Heart left ventricle (tissue), 16 donors: Measurements from ENCODE around the gene WNT5A. TPM values are rescaled to one million over a fixed set of nuclear protein-coding genes. Genes with fewer than 3 reads are reported as not detected.

Experiments
- ATAC-seq, 4 donors: fragments of 200-7000 bp; cut with Tn5 transposase; one replicate each; pipeline ENCODE4 v1.9.1; 2020 to 2022; ENCODE audit warnings: moderate library complexity in 4 of 4, mild to moderate bottlenecking in 3 of 4, moderate number of reproducible peaks in 1 of 4
- DNase-seq, 5 donors: peaks; one replicate each; pipeline ENCODE4 v3.0.0-alpha.2; 2020
- H3K27ac ChIP-seq, 12 donors: fragments of 200-600 bp; sonication (generic) in 4 of 12; one replicate each; pipeline versions ENCODE4 v1.5.0 to v1.8.0; 2016 to 2022; ENCODE audit warnings: mild to moderate bottlenecking in 2 of 12
- H3K27me3 ChIP-seq, 9 donors: fragments of 200-600 bp; sonication (generic) in 2 of 9; one replicate each; pipeline versions ENCODE4 v1.5.1 to v1.8.0; 2016 to 2022; ENCODE audit warnings: mild to moderate bottlenecking in 3 of 9
- H3K36me3 ChIP-seq, 9 donors: fragments of 200-600 bp; sonication (generic) in 2 of 9; one replicate each; pipeline versions ENCODE4 v1.5.0 to v1.8.0; 2018 to 2022; ENCODE audit warnings: mild to moderate bottlenecking in 2 of 9
- H3K4me1 ChIP-seq, 12 donors: fragments of 200-600 bp; sonication (generic) in 4 of 12; one replicate each; pipeline versions ENCODE4 v1.5.0 to v1.8.0; 2016 to 2022; ENCODE audit warnings: mild to moderate bottlenecking in 3 of 12
- H3K4me3 ChIP-seq, 12 donors: fragments of 200-600 bp; sonication (generic) in 4 of 12; one replicate each; pipeline versions ENCODE4 v1.5.0 to v1.8.0; 2017 to 2022; ENCODE audit warnings: mild to moderate bottlenecking in 9 of 12, moderate library complexity in 4 of 12
- H3K9me3 ChIP-seq, 12 donors: fragments of 200-600 bp; sonication (generic) in 4 of 12; one replicate each; pipeline versions ENCODE4 v1.5.0 to v1.8.0; 2016 to 2022; ENCODE audit warnings: mild to moderate bottlenecking in 1 of 12
- CTCF ChIP-seq, 12 donors: fragments of 200-600 bp; sonication (generic) in 4 of 12; IDR thresholded peaks; one replicate each; pipeline versions ENCODE4 v1.5.0 to v1.8.0; 2018 to 2022; ENCODE audit warnings: antibody characterized with exemption in 12 of 12, mild to moderate bottlenecking in 5 of 12
- POLR2A ChIP-seq, 2 donors: fragments of 450-650 bp; IDR thresholded peaks; one replicate each; pipeline ENCODE4 v1.6.1; 2017; ENCODE audit warnings: antibody characterized with exemption in 2 of 2, mild to moderate bottlenecking in 2 of 2, moderate library complexity in 2 of 2
- WGBS, 4 donors: extraction: QIAGEN DNeasy Blood & Tissue Kit in 2 of 4; methylation state at CpG; one replicate each; pipeline versions ENCODE4 v1.1.5 to v1.1.7; 2013 to 2018; 5-methylcytosine and 5-hydroxymethylcytosine counted together
- intact Hi-C, 10 donors: fragments of 100-400 bp; cut with DNase I; formaldehyde crosslinking; loops; one replicate each; pipeline versions ENCODE4 v1.11.1 to v1.14.2; 2022
- polyA plus RNA-seq, 2 donors: library from polyadenylated mRNA; stranded (reverse); fragments of 200-250 nt; gene quantifications; one replicate each; pipeline ENCODE4 v1.2.3, GENCODE V29; 2013
- total RNA-seq, 9 donors: library from RNA; depleted of rRNA in 2 of 9; stranded (reverse); fragments of >200 nt in 2 of 9; fragmentation: NEBNext Ultra II Directional in 3 of 9; extraction: Animal tissue kit (Norgen Biotek cat#: 25700) in 3 of 9; gene quantifications; one replicate each; pipeline versions ENCODE4 v1.1.0 to v1.2.4, GENCODE V29; 2016 to 2023
- donor health status: ischemic (EF 13 %, LVEDD 7.1; RV severe dilation, severe dysfunction).
- donor health status: healthy with polysubstance abuse.
- donor health status: DM: no; HTN: yes; CAD: no.
- donor health status: DM: no; HTN: no; CAD: no.
- donor health status: ischemic (EF 25% LVEDD 6.9; RV normal size, moderate dysfunction).
- donor health status: ischemic (EF 25% LVEDD 5.7; RV mildly dilated, moderate dysfunction).
- donor health status: healthy.
- donor health status: DM: yes; HTN: yes; CAD: no.
- donor health status: ischemic (EF 35%, LVEDD 5.7; RV mildly dilated, moderate dysfunction).
- donor health status: nonischemic (EF 11% LVEDD 7.7; RV severe dilation, severe dysfunction).
- donor health status: DM: yes; HTN: yes; CAD: no.
- donor health status: PGD.
- donor health status: ischemic (EF 29% LVEDD 5.4; RV normal size, mild dysfunction).
- donor health status: nonischemic (EF 23%, LVEDD 6.1; RV moderate dilation, normal function).

The WNT5A gene
- total and polyA plus RNA-seq, 11 donors, result 0.35 to 7.4 (median 3.2) TPM

GRCh38 chr3:55431041-55431440 lies 56.1 kb downstream of the WNT5A start:
- peaks cover 0 to 9% (median 0%) of the 10 kb centered on the region in 9 donors for H3K27me3 ChIP-seq
- no peaks in the 10 kb centered on the region for H3K36me3 ChIP-seq
- H3K4me3 ChIP-seq, result no peak overlapping the region
- no peaks in the 10 kb centered on the region for H3K4me1 ChIP-seq
- DNase-seq (no peak), ATAC-seq (no peak)
- intact Hi-C loops, result no loop called here
- 76 to 84% (median 80%) methylated on average over 6 of the region's 6 CpGs for WGBS, 4 donors
- TF ChIP-seq POLR2A (IDR thresholded peaks at IDR 0.05), result no peak
- no peak for TF ChIP-seq CTCF (IDR thresholded peaks at IDR 0.05)
- H3K27ac ChIP-seq, result no peak overlapping the region
- H3K9me3 ChIP-seq, result no peaks in the 10 kb centered on the region

- ATAC-seq (no peak), DNase-seq (no peak)
- H3K27me3 ChIP-seq, result peaks cover 0 to 9% (median 0%) of the 10 kb centered on the region in 9 donors
- intact Hi-C loops, result no loop called here
- TF ChIP-seq POLR2A (IDR thresholded peaks at IDR 0.05) (no peak), CTCF (IDR thresholded peaks at IDR 0.05) (no peak)
- H3K4me3 ChIP-seq, result no peak overlapping the region
- H3K27ac ChIP-seq, result no peak overlapping the region
- no peaks in the 10 kb centered on the region for H3K36me3 ChIP-seq
- WGBS, 4 donors, result 57 to 76% (median 59%) methylated on average over 5 of the region's 5 CpGs
- H3K9me3 ChIP-seq, result peaks cover 0 to 6% (median 0%) of the 10 kb centered on the region in 12 donors
- H3K4me1 ChIP-seq, result no peaks in the 10 kb centered on the region
These were observed 59.4 kb downstream of the WNT5A start for GRCh38 chr3:55427739-55428138.

- DNase-seq (no peak), ATAC-seq (no peak)
- intact Hi-C loops, result no loop called here
- Histone ChIP-seq H3K27me3 (peaks cover 0 to 6% (median 0%) of the 10 kb centered on the region in 9 donors), H3K36me3 (no peaks in the 10 kb centered on the region), H3K4me3 (no peak overlapping the region), H3K27ac (no peak overlapping the region), H3K4me1 (no peaks in the 10 kb centered on the region), H3K9me3 (peaks cover 0 to 6% (median 0%) of the 10 kb centered on the region in 12 donors)
- no peak for TF ChIP-seq POLR2A (IDR thresholded peaks at IDR 0.05)
- WGBS, 4 donors, result 56 to 81% (median 74%) methylated on average over 4 of the region's 4 CpGs
These were observed 60.6 kb downstream of the WNT5A start for GRCh38 chr3:55426486-55426885.

- no peak for TF ChIP-seq POLR2A (IDR thresholded peaks at IDR 0.05)
- no peaks in the 10 kb centered on the region for H3K36me3 ChIP-seq
- 32 to 49% (median 39%) methylated on average over 5 of the region's 5 CpGs for WGBS, 4 donors
- no peaks in the 10 kb centered on the region for H3K27me3 ChIP-seq
- H3K27ac ChIP-seq, result no peak overlapping the region
- H3K4me3 ChIP-seq, result no peak overlapping the region
- H3K4me1 ChIP-seq, result no peaks in the 10 kb centered on the region
- peak in 1 of 5 donors; percentile 34 for DNase-seq
- ATAC-seq, result peak; percentile 46 to 74 (median 53)
- intact Hi-C loops, result no loop called here
- peaks cover 0 to 21% (median 2%) of the 10 kb centered on the region in 12 donors for H3K9me3 ChIP-seq
These were observed 63.3 kb downstream of the WNT5A start for GRCh38 chr3:55423782-55424181.

- ATAC-seq, result no peak
- intact Hi-C loops, result no loop called here
These were observed 69.9 kb downstream of the WNT5A start for GRCh38 chr3:55417211-55417610.

More at GRCh38 chr3:55417211-55417610, 69.9 kb downstream of the WNT5A start:
- Histone ChIP-seq H3K36me3 (no peaks in the 10 kb centered on the region), H3K4me3 (no peak overlapping the region), H3K9me3 (peaks cover 0 to 35% (median 3%) of the 10 kb centered on the region in 12 donors), H3K27ac (no peak overlapping the region), H3K4me1 (no peaks in the 10 kb centered on the region), H3K27me3 (no peaks in the 10 kb centered on the region)
- DNase-seq, result no peak
- WGBS, 4 donors, result 90 to 92% (median 90%) methylated on average over 1 of the region's 1 CpG
- no peak for TF ChIP-seq POLR2A (IDR thresholded peaks at IDR 0.05)
- TF ChIP-seq CTCF (IDR thresholded peaks at IDR 0.05), result no peak
